ENCODE measurements around the gene C1orf115.

GRCh38 chr1:220696863-220697231, 6.7 kb downstream of the C1orf115 start:
- no peak for TF ChIP-seq POLR2AphosphoS5 (IDR thresholded peaks at IDR 0.05; ENCODE audit: low read depth, low read length)
- TF ChIP-seq REST (IDR thresholded peaks at IDR 0.05; ENCODE audit: insufficient read depth in 1 of 2, low read depth in 2 of 2, low read length in 2 of 2) = no peak

Data from PFSK-1 (cell line).